SK-N-SH (cell line): Measurements from ENCODE around the gene SLC6A8.

Experiments used
- EP300 ChIP-seq, 2 experiments: IDR thresholded peaks; 2 replicates each; pipeline versions ENCODE4 v1.4.0 to v1.6.1; 2012; ENCODE audit warnings: borderline replicate concordance in 1 of 2, low read depth in 1 of 2, low read length in 1 of 2
- EZH2phosphoT487 ChIP-seq: fragments of 200-600 bp; sonication (generic); IDR thresholded peaks from 2 replicates; pipeline ENCODE4 v1.6.1; 2017; ENCODE audit warnings: low read depth, mixed run types, mild to moderate bottlenecking, antibody characterized with exemption, moderate library complexity, borderline replicate concordance
- GABPA ChIP-seq: IDR thresholded peaks from 2 replicates; pipeline ENCODE4 v1.4.0; 2012; ENCODE audit warnings: low read depth, mild to moderate bottlenecking
- NFIC ChIP-seq: IDR thresholded peaks from 2 replicates; pipeline ENCODE4 v1.4.0; 2012; ENCODE audit warnings: borderline replicate concordance
- POLR2AphosphoS5 ChIP-seq: IDR thresholded peaks from 2 replicates; pipeline ENCODE4 v1.6.1; 2012; ENCODE audit warnings: low read depth, low read length
- RFX5 ChIP-seq: IDR thresholded peaks from 2 replicates; pipeline ENCODE4 v1.6.1; 2012; ENCODE audit warnings: mild to moderate bottlenecking, improper control_type of control experiment, low read length
- TAF1 ChIP-seq: IDR thresholded peaks from 2 replicates; pipeline ENCODE4 v1.6.1; 2012; ENCODE audit warnings: low read depth, mild to moderate bottlenecking, low read length, moderate library complexity, borderline replicate concordance
- TF ChIP-seq, protein P1 (sequence below): fragments of 200-600 bp; sonication (generic); IDR thresholded peaks from 2 replicates; pipeline ENCODE4 v1.6.1; 2017; ENCODE audit warnings: antibody characterized with exemption, mild to moderate bottlenecking, moderate library complexity

DNA sequence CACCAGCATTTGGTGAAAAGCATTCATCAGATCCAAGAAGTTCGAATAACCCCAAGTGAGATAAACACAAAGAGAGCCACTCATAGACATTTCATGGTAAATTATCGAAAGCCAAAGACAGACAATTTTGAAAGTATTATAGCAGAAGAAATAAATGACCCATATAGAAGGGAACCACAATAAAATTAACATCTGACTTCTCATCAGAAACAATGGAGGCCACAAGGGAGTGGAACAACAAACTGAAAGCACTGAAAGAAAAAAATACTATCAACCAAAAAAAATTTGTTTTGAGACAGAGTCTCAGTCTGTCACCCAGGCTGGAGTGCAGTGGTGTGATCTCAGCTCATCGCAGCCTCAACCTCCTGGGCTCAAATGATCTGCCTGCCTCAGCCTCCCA, 28.5 kb upstream of the SLC6A8 start:
- TF ChIP-seq EZH2phosphoT487 (no peak), TAF1 (no peak), NFIC (no peak), GABPA (no peak), POLR2AphosphoS5 (no peak), EP300 (IDR thresholded peaks at IDR 0.05; ENCODE audit: borderline replicate concordance in 1 of 2, low read depth in 1 of 2, low read length in 1 of 2) (no peak), RFX5 (no peak)
- TF ChIP-seq, protein P1, sequence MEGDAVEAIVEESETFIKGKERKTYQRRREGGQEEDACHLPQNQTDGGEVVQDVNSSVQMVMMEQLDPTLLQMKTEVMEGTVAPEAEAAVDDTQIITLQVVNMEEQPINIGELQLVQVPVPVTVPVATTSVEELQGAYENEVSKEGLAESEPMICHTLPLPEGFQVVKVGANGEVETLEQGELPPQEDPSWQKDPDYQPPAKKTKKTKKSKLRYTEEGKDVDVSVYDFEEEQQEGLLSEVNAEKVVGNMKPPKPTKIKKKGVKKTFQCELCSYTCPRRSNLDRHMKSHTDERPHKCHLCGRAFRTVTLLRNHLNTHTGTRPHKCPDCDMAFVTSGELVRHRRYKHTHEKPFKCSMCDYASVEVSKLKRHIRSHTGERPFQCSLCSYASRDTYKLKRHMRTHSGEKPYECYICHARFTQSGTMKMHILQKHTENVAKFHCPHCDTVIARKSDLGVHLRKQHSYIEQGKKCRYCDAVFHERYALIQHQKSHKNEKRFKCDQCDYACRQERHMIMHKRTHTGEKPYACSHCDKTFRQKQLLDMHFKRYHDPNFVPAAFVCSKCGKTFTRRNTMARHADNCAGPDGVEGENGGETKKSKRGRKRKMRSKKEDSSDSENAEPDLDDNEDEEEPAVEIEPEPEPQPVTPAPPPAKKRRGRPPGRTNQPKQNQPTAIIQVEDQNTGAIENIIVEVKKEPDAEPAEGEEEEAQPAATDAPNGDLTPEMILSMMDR = no peak
